ENCODE data around the gene ERC2. TPM values are rescaled to one million over a fixed set of nuclear protein-coding genes. Genes with fewer than 3 reads are reported as not detected.

ERC2 gene
- total and polyA plus RNA-seq, 2 of the 8 experiments (the other 6 are each of a cell fraction or from before 2014, with no cell fraction given) = 16.4 to 22.8 TPM

GRCh38 chr3:55815262-55815661 is 653.0 kb downstream of the ERC2 start:
- H3K4me1 ChIP-seq (replicated peaks in 1 of 4; ENCODE audit: control insufficient read depth in 3 of 4, insufficient read depth in 4 of 4, low read length in 3 of 4) = no peaks in the 10 kb centered on the region
- no peak overlapping the region for H2BK20ac ChIP-seq (ENCODE audit: low read length)
- no peaks in the 10 kb centered on the region for H4K20me1 ChIP-seq (replicated peaks in 1 of 2; ENCODE audit: control insufficient read depth in 1 of 2, insufficient read depth in 2 of 2, low read length in 2 of 2)
- H4K8ac ChIP-seq (ENCODE audit: extremely low read depth, insufficient read depth, low read length) = no peak overlapping the region
- H4K91ac ChIP-seq (replicated peaks; ENCODE audit: insufficient read length, low read length) = no peak overlapping the region
- no peaks in the 10 kb centered on the region for H3K23me2 ChIP-seq (ENCODE audit: low read depth, low read length)
- FAIRE-seq = no peak
- no peaks in the 10 kb centered on the region for H3K27me3 ChIP-seq (replicated peaks in 1 of 4; ENCODE audit: control insufficient read depth in 3 of 4, extremely low read depth in 1 of 4, insufficient read depth in 3 of 4, low read length in 3 of 4)
- no peaks in the 10 kb centered on the region for H3K79me1 ChIP-seq (ENCODE audit: low read depth, low read length)
- no peak overlapping the region for H2BK15ac ChIP-seq (ENCODE audit: low read length)
- CTCF ChIA-PET (ENCODE audit: partially characterized antibody) = interaction anchor here (1.1 to 1.6 kb wide), 2 partner anchors 9 to 45 kb away, joined by 3 read pairs; no protein-coding TSS in a partner anchor
- H3K23ac ChIP-seq (ENCODE audit: insufficient read length) = no peak overlapping the region
- no peak overlapping the region for H3K4ac ChIP-seq (replicated peaks; ENCODE audit: insufficient read length, low read depth, low read length)
- H3K9me3 ChIP-seq (ENCODE audit: insufficient read depth in 2 of 2, low read depth in 1 of 2, low read length in 1 of 2) = no peaks in the 10 kb centered on the region
- no peak overlapping the region for H2AFZ ChIP-seq (ENCODE audit: low read length)
- H2AK5ac ChIP-seq (ENCODE audit: low read depth, low read length) = no peak overlapping the region
- no peak overlapping the region for H2BK120ac ChIP-seq (replicated peaks; ENCODE audit: low read depth, low read length)
- no peak overlapping the region for H3K14ac ChIP-seq (ENCODE audit: insufficient read length)
- no peak overlapping the region for H3K18ac ChIP-seq (ENCODE audit: extremely low read depth, low read length)
- no peaks in the 10 kb centered on the region for H3K79me2 ChIP-seq (ENCODE audit: control insufficient read depth in 1 of 2, insufficient read depth in 2 of 2, low read length in 2 of 2)
- H3K4me2 ChIP-seq (ENCODE audit: insufficient read depth in 1 of 2, low read depth in 2 of 2, low read length in 2 of 2) = no peak overlapping the region
- H3K9ac ChIP-seq (replicated peaks in 1 of 4; ENCODE audit: extremely low read depth in 1 of 4, low read depth in 3 of 4, low read length in 3 of 4) = no peak overlapping the region
- no peak overlapping the region for H3K27ac ChIP-seq (ENCODE audit: low read depth, low read length)
- 81% methylated on average over 6 of the region's 6 CpGs; no CpG with 5 or more reads in 1 of the 2 experiments for WGBS, 2 experiments (ENCODE audit: extremely low coverage in 1 of 2, insufficient coverage in 1 of 2, insufficient read length in 1 of 2, insufficient replicate concordance in 2 of 2, low coverage in 1 of 2, low lambda C conversion rate in 2 of 2, missing lambda C conversion rate in 1 of 2)
- H4K5ac ChIP-seq (ENCODE audit: insufficient read length, low read depth, low read length) = no peak overlapping the region
- H2BK5ac ChIP-seq (ENCODE audit: low read depth, low read length) = no peak overlapping the region
- H3K36me3 ChIP-seq (ENCODE audit: control insufficient read depth in 2 of 4, insufficient read depth in 4 of 4, low read length in 3 of 4) = no peaks in the 10 kb centered on the region
- no peak overlapping the region for H2BK12ac ChIP-seq (ENCODE audit: low read depth, low read length)
- H3K56ac ChIP-seq (replicated peaks; ENCODE audit: insufficient read length, low read depth, low read length) = no peak overlapping the region
- no peak overlapping the region for H3K4me3 ChIP-seq (ENCODE audit: extremely low read depth in 1 of 4, insufficient read depth in 2 of 4, low read depth in 3 of 4, low read length in 4 of 4)
- POLR2A ChIA-PET (ENCODE audit: partially characterized antibody) = no interaction called here
- DNase-seq (ENCODE audit: low read depth in 1 of 2, low spot score in 2 of 2) = no peak
- TF ChIP-seq SP4 (IDR thresholded peaks at IDR 0.05; ENCODE audit: low read length) = no peak
- TF ChIP-seq MAX (IDR thresholded peaks at IDR 0.05) = no peak
- TF ChIP-seq KDM5A (IDR thresholded peaks at IDR 0.05; ENCODE audit: low read length) = no peak

Measured in H1 (cell line).